B cell (primary cell): Measurements from ENCODE around the gene FITM1. TPM values are rescaled to one million over a fixed set of nuclear protein-coding genes. Genes with fewer than 3 reads are reported as not detected.

Experiments used
- ATAC-seq: fragments of 200-7000 bp; cut with Tn5 transposase; one replicate; pipeline ENCODE4 v1.10.0; 2021; ENCODE audit warnings: low read depth, mild to moderate bottlenecking, moderate number of reproducible peaks, moderate library complexity
- CTCF ChIA-PET: fragments of 350-600 bp; sonication (Branson Sonifier 250); formaldehyde crosslinking; loops from one replicate; lab custom pipeline; 2021; ENCODE audit warnings: antibody characterized with exemption, inconsistent platforms; lab: Charles Lee
- POLR2A ChIA-PET: fragments of 350-600 bp; sonication (Branson Sonifier 250); formaldehyde crosslinking; loops from one replicate; lab custom pipeline; 2021; ENCODE audit warnings: antibody characterized with exemption; lab: Charles Lee
- DNase-seq: peaks from one replicate; pipeline ENCODE4 v3.0.0; 2013
- H2AFZ ChIP-seq: 2 replicates; pipeline ENCODE4 v1.6.1; 2012; ENCODE audit warnings: mild to moderate bottlenecking, low read depth, low read length; ENCODE audit not compliant: insufficient read depth, poor library complexity, severe bottlenecking
- H3K27ac ChIP-seq, 2 donors: 1 replicate in 1 of 2; 2 replicates in 1 of 2; pipeline ENCODE4 v1.5.1; 2012 to 2013; ENCODE audit warnings: low read length in 2 of 2, mild to moderate bottlenecking in 2 of 2, moderate library complexity in 1 of 2
- H3K27me3 ChIP-seq, 4 experiments: fragments of 200-600 bp in 1 of 4; sonication (generic) in 1 of 4; replicated peaks in 1 of 4; 1 replicate in 2 of 4; 2 replicates in 2 of 4; pipeline versions ENCODE4 v1.6.1 to v1.7.0; 2013 to 2016; ENCODE audit warnings: low read length in 3 of 4, mild to moderate bottlenecking in 2 of 4, mixed read lengths in 1 of 4, moderate library complexity in 1 of 4; ENCODE audit not compliant: insufficient read depth in 4 of 4, control insufficient read depth in 3 of 4; ENCODE audit errors: control extremely low read depth in 1 of 4
- H3K36me3 ChIP-seq, 2 experiments: replicated peaks in 1 of 2; 1 replicate in 1 of 2; 2 replicates in 1 of 2; pipeline versions ENCODE4 v1.6.1 to v1.7.1; 2013; ENCODE audit warnings: low read length in 1 of 2; ENCODE audit not compliant: insufficient read depth in 2 of 2, control insufficient read depth in 1 of 2; ENCODE audit errors: control extremely low read depth in 1 of 2, extremely low read depth in 1 of 2
- H3K4me1 ChIP-seq, 2 donors: fragments of 200-600 bp in 1 of 2; sonication (generic) in 1 of 2; 1 replicate in 1 of 2; 2 replicates in 1 of 2; pipeline versions ENCODE4 v1.5.1 to v1.6.1; 2013 to 2017; ENCODE audit warnings: low read length in 2 of 2; ENCODE audit not compliant: control insufficient read depth in 2 of 2, insufficient read depth in 2 of 2
- H3K4me2 ChIP-seq: replicated peaks from 2 replicates; pipeline ENCODE3; 2012; ENCODE audit warnings: mild to moderate bottlenecking, low read depth, low read length; ENCODE audit not compliant: poor library complexity, severe bottlenecking
- H3K4me3 ChIP-seq, 5 experiments: fragments of 200-600 bp in 1 of 5; sonication (generic) in 1 of 5; 1 replicate in 3 of 5; 2 replicates in 2 of 5; pipeline versions ENCODE4 v1.5.1 to v1.7.0; 2011 to 2016; ENCODE audit warnings: low read length in 4 of 5, mild to moderate bottlenecking in 4 of 5, low read depth in 2 of 5, control low read depth in 1 of 5, moderate library complexity in 1 of 5; ENCODE audit not compliant: insufficient read depth in 1 of 5; ENCODE audit errors: control extremely low read depth in 1 of 5, extremely low read depth in 1 of 5
- H3K79me2 ChIP-seq: fragments of 200-600 bp; sonication (generic); one replicate; pipeline ENCODE4 v1.6.0; 2016; ENCODE audit warnings: low read length; ENCODE audit not compliant: control insufficient read depth, insufficient read depth
- H3K9ac ChIP-seq: fragments of 200-600 bp; sonication (generic); 2 replicates; pipeline ENCODE4 v1.6.1; 2017; ENCODE audit warnings: mild to moderate bottlenecking, low read length, moderate library complexity
- H3K9me3 ChIP-seq, 3 donors: one replicate each; pipeline versions ENCODE4 v1.6.1 to v1.7.1; 2013; ENCODE audit warnings: low read length in 2 of 3; ENCODE audit not compliant: control insufficient read depth in 2 of 3, insufficient read depth in 1 of 3; ENCODE audit errors: control extremely low read depth in 1 of 3
- H4K20me1 ChIP-seq: 2 replicates; pipeline ENCODE4 v1.6.0; 2012; ENCODE audit warnings: mild to moderate bottlenecking, low read length; ENCODE audit not compliant: insufficient read depth, control insufficient read depth, poor library complexity, severe bottlenecking
- H3K27ac Mint-ChIP-seq: one replicate; pipeline ENCODE4 v1.8.0; 2021; ENCODE audit warnings: mixed read lengths
- H3K27me3 Mint-ChIP-seq: one replicate; pipeline ENCODE4 v1.8.0; 2021; ENCODE audit warnings: mixed read lengths
- H3K4me1 Mint-ChIP-seq: one replicate; pipeline ENCODE4 v1.8.0; 2021; ENCODE audit warnings: mixed read lengths
- H3K4me3 Mint-ChIP-seq: one replicate; pipeline ENCODE4 v1.8.0; 2021; ENCODE audit warnings: mixed read lengths
- H3K9me3 Mint-ChIP-seq: one replicate; pipeline ENCODE4 v1.8.0; 2022; ENCODE audit warnings: mixed read lengths; ENCODE audit not compliant: insufficient read depth
- CTCF ChIP-seq: fragments of 200-600 bp; IDR thresholded peaks from one replicate; pipeline ENCODE4 v1.8.0; 2022; ENCODE audit warnings: antibody characterized with exemption, mild to moderate bottlenecking
- EZH2 ChIP-seq: IDR thresholded peaks from 2 replicates; pipeline ENCODE4 v1.6.1; 2012; ENCODE audit warnings: borderline replicate concordance, low read depth, mild to moderate bottlenecking, moderate library complexity, low read length; ENCODE audit not compliant: insufficient read depth, poor library complexity, severe bottlenecking
- WGBS: methylation state at CpG from one replicate; pipeline ENCODE4 v1.1.5; 2013; ENCODE audit warnings: missing lambda C conversion rate; ENCODE audit not compliant: insufficient coverage; 5-methylcytosine and 5-hydroxymethylcytosine counted together
- intact Hi-C: fragments of 100-400 bp; cut with micrococcal nuclease; formaldehyde crosslinking; loops from one replicate; pipeline ENCODE4 v1.10.0; 2022
- polyA plus RNA-seq: library from polyadenylated mRNA; depleted of rRNA; stranded (reverse); fragments of >200 nt; gene quantifications from 2 replicates; pipeline ENCODE4 v1.2.3, GENCODE V29; 2012
- total RNA-seq, 2 donors: library from RNA; stranded (reverse); fragments of 120-200 nt in 1 of 2; gene quantifications; 1 replicate in 1 of 2; 2 replicates in 1 of 2; pipeline versions ENCODE4 v1.2.3 to v1.2.4, GENCODE V29; 2013 to 2022

The FITM1 gene
- total and polyA plus RNA-seq, 2 donors (not counting 1 experiment from before 2014, with no cell fraction given): 2.6 to 3.3 TPM

GRCh38 chr14:24119691-24120090 lies 10.8 kb upstream of the FITM1 start:
- no peaks in the 10 kb centered on the region for H3K9me3 ChIP-seq
- H3K4me2 ChIP-seq: no peak overlapping the region
- H2AFZ ChIP-seq: no peak overlapping the region
- Mint-ChIP-seq H3K4me1 (peaks cover 45% of the 10 kb centered on the region), H3K27ac (no peak overlapping the region), H3K4me3 (no peak overlapping the region), H3K27me3 (no peaks in the 10 kb centered on the region), H3K9me3 (no peaks in the 10 kb centered on the region)
- peaks cover 8 to 59% of the 10 kb centered on the region in 2 experiments for H3K36me3 ChIP-seq
- no peak for DNase-seq
- H3K4me3 ChIP-seq: no peak overlapping the region
- intact Hi-C loops: loop anchor here (10.0 kb wide), 1 partner anchor 565 kb away; the partner anchor contains the start of genes THTPA and ZFHX2
- no peak for ATAC-seq
- no peak overlapping the region for H3K9ac ChIP-seq
- no peaks in the 10 kb centered on the region for H3K27me3 ChIP-seq
- H3K79me2 ChIP-seq: peaks cover 26% of the 10 kb centered on the region
- peaks cover 36 to 41% of the 10 kb centered on the region in 2 donors for H3K4me1 ChIP-seq
- peaks cover 13% of the 10 kb centered on the region for H4K20me1 ChIP-seq
- no peak overlapping the region for H3K27ac ChIP-seq
- WGBS: 100% methylated on average over 4 of the region's 6 CpGs
- POLR2A ChIA-PET: no interaction called here
- CTCF ChIA-PET: interaction anchor here (1.4 to 3.4 kb wide), 3 partner anchors 11 to 145 kb away, joined by 3 to 22 read pairs (median 6); partner anchors contain the start of gene IRF9
- TF ChIP-seq CTCF: no peak
- no peak for TF ChIP-seq EZH2

- DNase-seq (no peak), ATAC-seq (no peak)
- Histone ChIP-seq H3K4me1 (peaks cover 28 to 33% of the 10 kb centered on the region in 2 donors), H3K9me3 (no peaks in the 10 kb centered on the region), H3K36me3 (peaks cover 8 to 59% of the 10 kb centered on the region in 2 experiments), H3K79me2 (peaks cover 16% of the 10 kb centered on the region), H3K27ac (no peak overlapping the region), H3K4me2 (no peak overlapping the region), H3K4me3 (no peak overlapping the region), H2AFZ (no peak overlapping the region), H3K27me3 (no peaks in the 10 kb centered on the region), H3K9ac (no peak overlapping the region), H4K20me1 (peaks cover 3% of the 10 kb centered on the region)
- H3K27me3 Mint-ChIP-seq: no peaks in the 10 kb centered on the region
- POLR2A ChIA-PET: interaction anchor here (0.7 to 1.1 kb wide), 2 partner anchors 17 to 25 kb away, joined by 4 to 11 read pairs; partner anchors contain the start of gene PSME2
- intact Hi-C loops: no loop called here
- H3K27ac Mint-ChIP-seq: no peak overlapping the region
- peaks cover 34% of the 10 kb centered on the region for H3K4me1 Mint-ChIP-seq
- no peaks in the 10 kb centered on the region for H3K9me3 Mint-ChIP-seq
- H3K4me3 Mint-ChIP-seq: no peak overlapping the region
- CTCF ChIA-PET: no interaction called here
- WGBS: 100% methylated on average over 2 of the region's 8 CpGs
- no peak for TF ChIP-seq CTCF
- TF ChIP-seq EZH2: no peak
Observed at GRCh38 chr14:24121210-24121609, 9.2 kb upstream of the FITM1 start.
